Naive thymus-derived CD4-positive, alpha-beta T cell (primary cell): ENCODE data around the gene PRSS48. TPM values are rescaled to one million over a fixed set of nuclear protein-coding genes. Genes with fewer than 3 reads are reported as not detected.
A peak's percentile ranks its signal among the peaks of the same experiment; 100 is the strongest.

ENCODE experiments used
- ATAC-seq: fragments of 150-1000 bp; cut with Tn5 transposase; 2 replicates; pipeline ENCODE4 v1.10.0; 2021; ENCODE audit warnings: mild to moderate bottlenecking, moderate library complexity
- CTCF ChIA-PET: fragments of 350-600 bp; sonication (Branson Sonifier 250); formaldehyde crosslinking; loops from one replicate; lab custom pipeline; 2021; ENCODE audit warnings: antibody characterized with exemption; lab: Charles Lee
- POLR2A ChIA-PET: fragments of 350-600 bp; sonication (Branson Sonifier 250); formaldehyde crosslinking; loops from one replicate; lab custom pipeline; 2021; ENCODE audit warnings: antibody characterized with exemption, inconsistent platforms; lab: Charles Lee
- DNase-seq, 9 donors: peaks; one replicate each; pipeline versions ENCODE4 v3.0.0 to v3.0.0-alpha.2; 2020 to 2022; ENCODE audit warnings: mixed read lengths in 1 of 9
- H3K27ac ChIP-seq: one replicate; pipeline ENCODE4 v1.7.0; 2013; ENCODE audit warnings: mild to moderate bottlenecking, low read depth, low read length, moderate library complexity
- H3K27me3 ChIP-seq, 2 donors: one replicate each; pipeline ENCODE4 v1.7.0; 2013; ENCODE audit warnings: low read length in 2 of 2, mild to moderate bottlenecking in 2 of 2, moderate library complexity in 2 of 2; ENCODE audit not compliant: control insufficient read depth in 2 of 2, insufficient read depth in 2 of 2
- H3K36me3 ChIP-seq, 3 experiments: 1 replicate in 2 of 3; 2 replicates in 1 of 3; pipeline ENCODE4 v1.7.0; 2013; ENCODE audit warnings: low read length in 3 of 3, mild to moderate bottlenecking in 3 of 3, moderate library complexity in 1 of 3; ENCODE audit not compliant: insufficient read depth in 3 of 3, control insufficient read depth in 2 of 3
- H3K4me1 ChIP-seq, 2 donors: one replicate each; pipeline ENCODE4 v1.7.0; 2013; ENCODE audit warnings: low read length in 2 of 2, mild to moderate bottlenecking in 2 of 2, moderate library complexity in 1 of 2; ENCODE audit not compliant: control insufficient read depth in 2 of 2, insufficient read depth in 2 of 2
- H3K4me3 ChIP-seq: 2 replicates; pipeline ENCODE4 v1.7.0; 2013; ENCODE audit warnings: mild to moderate bottlenecking, low read length
- H3K9me3 ChIP-seq, 3 experiments: 1 replicate in 2 of 3; 2 replicates in 1 of 3; pipeline ENCODE4 v1.7.0; 2013; ENCODE audit warnings: low read length in 3 of 3; ENCODE audit not compliant: control insufficient read depth in 2 of 3
- H3K27ac Mint-ChIP-seq, 9 donors: one replicate each; pipeline ENCODE4 v1.8.0; 2020 to 2022; ENCODE audit warnings: mixed read lengths in 9 of 9, mild to moderate bottlenecking in 8 of 9, moderate library complexity in 5 of 9, inconsistent platforms in 2 of 9
- H3K27me3 Mint-ChIP-seq, 5 donors: one replicate each; pipeline ENCODE4 v1.8.0; 2021 to 2022; ENCODE audit warnings: mixed read lengths in 5 of 5, mild to moderate bottlenecking in 1 of 5
- H3K36me3 Mint-ChIP-seq, 5 donors: one replicate each; pipeline ENCODE4 v1.8.0; 2020 to 2022; ENCODE audit warnings: mixed read lengths in 5 of 5, mild to moderate bottlenecking in 3 of 5, inconsistent platforms in 1 of 5
- H3K4me1 Mint-ChIP-seq, 7 donors: one replicate each; pipeline ENCODE4 v1.8.0; 2020 to 2022; ENCODE audit warnings: mixed read lengths in 7 of 7, mild to moderate bottlenecking in 3 of 7, inconsistent platforms in 1 of 7
- H3K4me3 Mint-ChIP-seq, 10 donors: one replicate each; pipeline ENCODE4 v1.8.0; 2020 to 2022; ENCODE audit warnings: mild to moderate bottlenecking in 10 of 10, mixed read lengths in 10 of 10, moderate library complexity in 6 of 10, inconsistent platforms in 2 of 10
- H3K9me3 Mint-ChIP-seq, 11 donors: one replicate each; pipeline ENCODE4 v1.8.0; 2020 to 2022; ENCODE audit warnings: mixed read lengths in 11 of 11, mild to moderate bottlenecking in 4 of 11, inconsistent platforms in 1 of 11, moderate library complexity in 1 of 11
- intact Hi-C, 2 donors: fragments of 100-400 bp; cut with micrococcal nuclease; formaldehyde crosslinking; loops; one replicate each; pipeline ENCODE4 v1.15.1; 2023
- polyA plus RNA-seq, 2 donors: library from polyadenylated mRNA; unstranded; fragments of 300-500 nt; fragmentation: Illumina TruSeq; gene quantifications; one replicate each; pipeline ENCODE4 v1.2.3, GENCODE V29; 2021
- total RNA-seq, 6 experiments: library from RNA in 5 of 6; stranded (reverse) in 5 of 6; gene quantifications; 1 replicate in 5 of 6; 2 replicates in 1 of 6; pipeline ENCODE4 v1.2.3 and lab custom pipeline; 2021 to 2026

The PRSS48 gene
- total and polyA plus RNA-seq, 7 experiments from 2014 or later, result not detected

GRCh38 chr4:151302432-151302831, 25.5 kb downstream of the PRSS48 start:
- intact Hi-C loops, result no loop called here
- H3K27me3 Mint-ChIP-seq, result peaks cover 0 to 11% (median 5%) of the 10 kb centered on the region in 5 donors

GRCh38 chr4:151304226-151304625, 27.3 kb downstream of the PRSS48 start:
- POLR2A ChIA-PET, result no interaction called here
- Mint-ChIP-seq H3K4me3 (no peak overlapping the region), H3K9me3 (peaks cover 0 to 2% (median 0%) of the 10 kb centered on the region in 11 donors), H3K36me3 (no peaks in the 10 kb centered on the region), H3K27me3 (peaks cover 0 to 8% (median 0%) of the 10 kb centered on the region in 5 donors), H3K27ac (no peak overlapping the region), H3K4me1 (no peaks in the 10 kb centered on the region)
- no peak overlapping the region for H3K27ac ChIP-seq
- intact Hi-C loops, result no loop called here
- H3K9me3 ChIP-seq, result no peaks in the 10 kb centered on the region
- DNase-seq (no peak), ATAC-seq (no peak)
- CTCF ChIA-PET, result no interaction called here
- H3K4me1 ChIP-seq, result no peaks in the 10 kb centered on the region
- H3K4me3 ChIP-seq, result no peak overlapping the region
- no peaks in the 10 kb centered on the region for H3K36me3 ChIP-seq
- H3K27me3 ChIP-seq, result no peaks in the 10 kb centered on the region

More at GRCh38 chr4:151302432-151302831, 25.5 kb downstream of the PRSS48 start:
- H3K27ac ChIP-seq, result no peak overlapping the region
- H3K4me1 ChIP-seq, result no peaks in the 10 kb centered on the region
- Mint-ChIP-seq H3K4me1 (no peaks in the 10 kb centered on the region), H3K9me3 (peaks cover 0 to 2% (median 0%) of the 10 kb centered on the region in 11 donors), H3K4me3 (no peak overlapping the region), H3K36me3 (no peaks in the 10 kb centered on the region), H3K27ac (no peak overlapping the region)
- ChIA-PET CTCF (no interaction called here), POLR2A (no interaction called here)
- H3K4me3 ChIP-seq, result no peak overlapping the region
- no peaks in the 10 kb centered on the region for H3K9me3 ChIP-seq
- no peak for DNase-seq
- no peaks in the 10 kb centered on the region for H3K36me3 ChIP-seq
- ATAC-seq, result no peak
- no peaks in the 10 kb centered on the region for H3K27me3 ChIP-seq

- ATAC-seq (no peak), DNase-seq (no peak)
- intact Hi-C loops, result no loop called here
- no peaks in the 10 kb centered on the region for H3K36me3 Mint-ChIP-seq
- H3K4me3 ChIP-seq, result no peak overlapping the region
- H3K9me3 ChIP-seq, result no peaks in the 10 kb centered on the region
- H3K4me1 Mint-ChIP-seq, result no peaks in the 10 kb centered on the region
- peaks cover 0 to 8% (median 0%) of the 10 kb centered on the region in 5 donors for H3K27me3 Mint-ChIP-seq
- H3K27me3 ChIP-seq, result no peaks in the 10 kb centered on the region
- no peaks in the 10 kb centered on the region for H3K36me3 ChIP-seq
- H3K4me3 Mint-ChIP-seq, result no peak overlapping the region
- CTCF ChIA-PET, result no interaction called here
- no peak overlapping the region for H3K27ac ChIP-seq
- H3K9me3 Mint-ChIP-seq, result peaks cover 0 to 2% (median 0%) of the 10 kb centered on the region in 11 donors
- no peaks in the 10 kb centered on the region for H3K4me1 ChIP-seq
- POLR2A ChIA-PET, result no interaction called here
- H3K27ac Mint-ChIP-seq, result no peak overlapping the region
Observed at GRCh38 chr4:151304755-151305154, 27.8 kb downstream of the PRSS48 start.

- DNase-seq, result no peak
- no peak overlapping the region for H3K27ac Mint-ChIP-seq
- CTCF ChIA-PET, result no interaction called here
Observed at GRCh38 chr4:151310124-151310728, 33.3 kb downstream of the PRSS48 start.

GRCh38 chr4:151313306-151314009, 36.5 kb downstream of the PRSS48 start:
- intact Hi-C loops, result no loop called here
- no peaks in the 10 kb centered on the region for H3K4me1 ChIP-seq
- H3K4me3 ChIP-seq, result no peak overlapping the region
- CTCF ChIA-PET, result no interaction called here
- no peaks in the 10 kb centered on the region for H3K27me3 ChIP-seq
- H3K9me3 Mint-ChIP-seq, result no peaks in the 10 kb centered on the region
- H3K4me1 Mint-ChIP-seq, result no peaks in the 10 kb centered on the region
- no peak overlapping the region for H3K4me3 Mint-ChIP-seq
- ATAC-seq (no peak), DNase-seq (no peak)
- H3K27ac ChIP-seq, result no peak overlapping the region
- no peak overlapping the region for H3K27ac Mint-ChIP-seq
- no peaks in the 10 kb centered on the region for H3K9me3 ChIP-seq
- POLR2A ChIA-PET, result no interaction called here
- no peaks in the 10 kb centered on the region for H3K36me3 Mint-ChIP-seq
- peaks cover 4 to 14% (median 8%) of the 10 kb centered on the region in 5 donors for H3K27me3 Mint-ChIP-seq
- no peaks in the 10 kb centered on the region for H3K36me3 ChIP-seq

More at GRCh38 chr4:151310124-151310728, 33.3 kb downstream of the PRSS48 start:
- H3K4me1 ChIP-seq, result no peaks in the 10 kb centered on the region
- Mint-ChIP-seq H3K4me3 (no peak overlapping the region), H3K36me3 (no peaks in the 10 kb centered on the region), H3K9me3 (no peaks in the 10 kb centered on the region), H3K4me1 (no peaks in the 10 kb centered on the region), H3K27me3 (peaks cover 0 to 4% (median 0%) of the 10 kb centered on the region in 5 donors)
- H3K27me3 ChIP-seq, result no peaks in the 10 kb centered on the region
- H3K9me3 ChIP-seq, result no peaks in the 10 kb centered on the region
- POLR2A ChIA-PET, result no interaction called here
- H3K27ac ChIP-seq, result no peak overlapping the region
- no peak overlapping the region for H3K4me3 ChIP-seq
- no peaks in the 10 kb centered on the region for H3K36me3 ChIP-seq
- intact Hi-C loops, result no loop called here
- ATAC-seq, result no peak

GRCh38 chr4:151314010-151314355, 37.0 kb downstream of the PRSS48 start:
- no peaks in the 10 kb centered on the region for H3K9me3 ChIP-seq
- H3K27ac ChIP-seq, result no peak overlapping the region
- DNase-seq (no peak), ATAC-seq (no peak)
- no peak overlapping the region for H3K27ac Mint-ChIP-seq
- no peaks in the 10 kb centered on the region for H3K27me3 ChIP-seq
- no peaks in the 10 kb centered on the region for H3K4me1 ChIP-seq
- intact Hi-C loops, result no loop called here
- POLR2A ChIA-PET, result no interaction called here
- H3K9me3 Mint-ChIP-seq, result no peaks in the 10 kb centered on the region
- no peak overlapping the region for H3K4me3 ChIP-seq
- no peaks in the 10 kb centered on the region for H3K4me1 Mint-ChIP-seq
- no peaks in the 10 kb centered on the region for H3K36me3 Mint-ChIP-seq
- peaks cover 4 to 14% (median 8%) of the 10 kb centered on the region in 5 donors for H3K27me3 Mint-ChIP-seq
- H3K4me3 Mint-ChIP-seq, result no peak overlapping the region
- CTCF ChIA-PET, result no interaction called here
- H3K36me3 ChIP-seq, result no peaks in the 10 kb centered on the region

- no peaks in the 10 kb centered on the region for H3K36me3 ChIP-seq
- no peaks in the 10 kb centered on the region for H3K4me1 ChIP-seq
- ChIA-PET POLR2A (no interaction called here), CTCF (no interaction called here)
- H3K27me3 ChIP-seq, result no peaks in the 10 kb centered on the region
- H3K4me1 Mint-ChIP-seq, result no peaks in the 10 kb centered on the region
- peaks cover 4 to 15% (median 9%) of the 10 kb centered on the region in 5 donors for H3K27me3 Mint-ChIP-seq
- H3K9me3 ChIP-seq, result no peaks in the 10 kb centered on the region
- no peaks in the 10 kb centered on the region for H3K36me3 Mint-ChIP-seq
- H3K27ac Mint-ChIP-seq, result peak overlapping the region in 1 of 9 donors; percentile 31
- no peak overlapping the region for H3K4me3 ChIP-seq
- intact Hi-C loops, result no loop called here
- H3K4me3 Mint-ChIP-seq, result no peak overlapping the region
- DNase-seq (no peak), ATAC-seq (no peak)
- no peak overlapping the region for H3K27ac ChIP-seq
- H3K9me3 Mint-ChIP-seq, result no peaks in the 10 kb centered on the region
Observed at GRCh38 chr4:151314479-151314878, 37.5 kb downstream of the PRSS48 start.
